GM13976 (cell line): ENCODE data around the gene PODXL.

Source experiments
- DNase-seq: peaks from one replicate; pipeline ENCODE4 v3.0.0; 2012; ENCODE audit warnings: low spot score
- CTCF ChIP-seq: IDR thresholded peaks from 2 replicates; pipeline ENCODE4 v1.5.1; 2012; ENCODE audit warnings: borderline replicate concordance, mild to moderate bottlenecking; ENCODE audit not compliant: insufficient read depth; ENCODE audit errors: extremely low read depth, missing control alignments, control extremely low read depth
- in situ Hi-C: fragments of 300-500 bp; cut with MboI; formaldehyde crosslinking; loops from one replicate; pipeline ENCODE4 v1.12.0; 2022; ENCODE audit warnings: low sequenced_read_pairs, mixed read lengths, inconsistent platforms; ENCODE audit not compliant: unreplicated experiment

Gene PODXL

GRCh38 chr7:131493081-131493480, 63.3 kb downstream of the PODXL start:
- DNase-seq = no peak
- TF ChIP-seq CTCF = no peak
- in situ Hi-C loops = no loop called here

- no peak for TF ChIP-seq CTCF
- in situ Hi-C loops = no loop called here
Measured at GRCh38 chr7:131489881-131490280, 66.5 kb downstream of the PODXL start.

GRCh38 chr7:131489196-131489595, 67.2 kb downstream of the PODXL start:
- no peak for DNase-seq
- in situ Hi-C loops = no loop called here
- TF ChIP-seq CTCF = no peak

More at GRCh38 chr7:131489881-131490280, 66.5 kb downstream of the PODXL start:
- DNase-seq = no peak

- no peak for DNase-seq
- in situ Hi-C loops = no loop called here
- TF ChIP-seq CTCF = no peak
Measured at GRCh38 chr7:131488361-131488760, 68.1 kb downstream of the PODXL start.

GRCh38 chr7:131487217-131487616, 69.2 kb downstream of the PODXL start:
- DNase-seq = no peak
- no peak for TF ChIP-seq CTCF
- in situ Hi-C loops = no loop called here

GRCh38 chr7:131486346-131486745, 70.1 kb downstream of the PODXL start:
- no peak for TF ChIP-seq CTCF

GRCh38 chr7:131483586-131483985, 72.8 kb downstream of the PODXL start:
- in situ Hi-C loops = no loop called here
- DNase-seq = no peak
- no peak for TF ChIP-seq CTCF

More at GRCh38 chr7:131486346-131486745, 70.1 kb downstream of the PODXL start:
- in situ Hi-C loops = no loop called here
- DNase-seq = no peak
